Stimulated activated CD4-positive, alpha-beta T cell treated with anti-CD3 and anti-CD28 coated beads, Interleukin-15, amount 100 ng/mL, for 1 hour (primary cell): Measurements from ENCODE around the gene RAD51B.
"Not testable (repeated sequence)": the region's sequence is repeated elsewhere in the genome, so short reads cannot be mapped to it uniquely, and the experiment has no call there.

Experiments used
- DNase-seq, 2 donors: peaks; one replicate each; pipeline ENCODE4 v3.0.0-alpha.2; 2020; ENCODE audit warnings: low read depth in 1 of 2, low spot score in 1 of 2

RAD51B gene

GRCh38 chr14:68167383-68168087 is 348.0 kb downstream of the RAD51B start:
- no peak for DNase-seq

GRCh38 chr14:68168460-68169109 is 349.0 kb downstream of the RAD51B start:
- DNase-seq, result no peak

GRCh38 chr14:68172216-68172615 is 352.6 kb downstream of the RAD51B start:
- DNase-seq, result no peak

- DNase-seq, result no peak
These were observed 353.0 kb downstream of the RAD51B start for GRCh38 chr14:68172627-68173026.

- DNase-seq, result no peak
These were observed 353.8 kb downstream of the RAD51B start for GRCh38 chr14:68173227-68173972.

GRCh38 chr14:68174446-68174845 is 354.9 kb downstream of the RAD51B start:
- DNase-seq, result no peak

- no peak for DNase-seq
These were observed 357.1 kb downstream of the RAD51B start for GRCh38 chr14:68176687-68177086.

- no peak for DNase-seq
These were observed 358.1 kb downstream of the RAD51B start for GRCh38 chr14:68177728-68178127.

GRCh38 chr14:68178282-68178681 is 358.7 kb downstream of the RAD51B start:
- DNase-seq, result no peak

- DNase-seq, result no peak
These were observed 362.1 kb downstream of the RAD51B start for GRCh38 chr14:68181519-68182326.

GRCh38 chr14:68182492-68182891 is 362.9 kb downstream of the RAD51B start:
- DNase-seq, result no peak

- not testable (repeated sequence) for DNase-seq
These were observed 367.1 kb downstream of the RAD51B start for GRCh38 chr14:68186500-68187276.

- DNase-seq, result no peak
These were observed 368.6 kb downstream of the RAD51B start for GRCh38 chr14:68188174-68188573.

GRCh38 chr14:68190032-68190431 is 370.5 kb downstream of the RAD51B start:
- DNase-seq, result no peak

GRCh38 chr14:68191567-68192321 is 372.2 kb downstream of the RAD51B start:
- DNase-seq, result no peak

- no peak for DNase-seq
These were observed 373.4 kb downstream of the RAD51B start for GRCh38 chr14:68192935-68193334.

- no peak for DNase-seq
These were observed 374.5 kb downstream of the RAD51B start for GRCh38 chr14:68193970-68194681.

- DNase-seq, result no peak
These were observed 375.5 kb downstream of the RAD51B start for GRCh38 chr14:68195126-68195525.
